ENCODE measurements around the gene FMO5. TPM values are rescaled to one million over a fixed set of nuclear protein-coding genes. Genes with fewer than 3 reads are reported as not detected.

The FMO5 gene
- total and polyA plus RNA-seq, 3 donors from 2014 or later, result 6.4 to 11.0 (median 9.8) TPM

DNA sequence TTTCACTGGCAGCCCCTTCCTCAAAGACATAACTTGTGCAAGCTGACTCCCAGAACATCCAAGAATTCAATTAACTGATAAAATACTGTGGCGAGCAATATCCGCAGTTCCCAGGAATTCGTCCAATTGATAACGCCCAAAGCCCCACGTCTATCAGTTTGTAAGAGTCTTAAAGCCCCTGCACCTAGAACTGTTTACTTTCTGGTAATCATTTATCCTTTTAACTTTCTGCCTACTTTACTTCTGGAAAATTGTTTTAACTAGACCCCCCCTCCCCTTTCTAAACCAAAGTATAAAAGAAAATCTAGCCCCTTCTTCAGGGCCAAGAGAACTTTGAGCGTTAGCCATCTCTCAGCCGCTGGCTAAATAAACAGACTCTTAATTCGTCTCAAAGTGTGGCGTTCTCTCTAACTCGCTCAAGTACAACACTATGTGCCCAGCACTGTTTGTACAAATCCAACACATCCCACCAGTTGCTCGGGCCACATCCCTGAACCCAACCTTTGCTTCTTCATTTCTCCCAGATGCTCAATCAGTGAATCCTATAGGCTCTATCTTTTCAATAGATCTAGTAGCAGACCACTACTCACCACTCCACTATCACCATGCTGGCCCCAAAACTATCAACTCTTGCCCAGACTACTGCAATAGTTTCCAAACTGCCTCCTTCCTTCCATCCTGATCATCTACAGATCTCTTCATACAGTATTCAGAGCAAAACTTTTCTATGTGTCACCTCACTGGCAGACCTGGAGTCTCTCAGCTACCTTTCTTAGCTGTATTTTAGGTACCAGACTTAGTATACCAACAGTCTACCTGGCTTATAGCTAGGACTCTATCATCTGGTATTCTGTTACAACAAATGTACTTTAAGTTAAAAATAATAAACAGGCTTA is 14.0 kb upstream of the FMO5 start:
- H3K9me3 ChIP-seq, result no peaks in the 10 kb centered on the region
- no peaks in the 10 kb centered on the region for H3K36me3 ChIP-seq (ENCODE audit: low read depth, missing control alignments)
- no peaks in the 10 kb centered on the region for H3K27me3 ChIP-seq
- H3K27ac ChIP-seq, result no peak overlapping the region
- H3K4me3 ChIP-seq, result no peak overlapping the region
- no peaks in the 10 kb centered on the region for H3K4me1 ChIP-seq
- TF ChIP-seq, protein P1, sequence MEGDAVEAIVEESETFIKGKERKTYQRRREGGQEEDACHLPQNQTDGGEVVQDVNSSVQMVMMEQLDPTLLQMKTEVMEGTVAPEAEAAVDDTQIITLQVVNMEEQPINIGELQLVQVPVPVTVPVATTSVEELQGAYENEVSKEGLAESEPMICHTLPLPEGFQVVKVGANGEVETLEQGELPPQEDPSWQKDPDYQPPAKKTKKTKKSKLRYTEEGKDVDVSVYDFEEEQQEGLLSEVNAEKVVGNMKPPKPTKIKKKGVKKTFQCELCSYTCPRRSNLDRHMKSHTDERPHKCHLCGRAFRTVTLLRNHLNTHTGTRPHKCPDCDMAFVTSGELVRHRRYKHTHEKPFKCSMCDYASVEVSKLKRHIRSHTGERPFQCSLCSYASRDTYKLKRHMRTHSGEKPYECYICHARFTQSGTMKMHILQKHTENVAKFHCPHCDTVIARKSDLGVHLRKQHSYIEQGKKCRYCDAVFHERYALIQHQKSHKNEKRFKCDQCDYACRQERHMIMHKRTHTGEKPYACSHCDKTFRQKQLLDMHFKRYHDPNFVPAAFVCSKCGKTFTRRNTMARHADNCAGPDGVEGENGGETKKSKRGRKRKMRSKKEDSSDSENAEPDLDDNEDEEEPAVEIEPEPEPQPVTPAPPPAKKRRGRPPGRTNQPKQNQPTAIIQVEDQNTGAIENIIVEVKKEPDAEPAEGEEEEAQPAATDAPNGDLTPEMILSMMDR (IDR thresholded peaks at IDR 0.05), result no peak
- no peak for TF ChIP-seq POLR2A (IDR thresholded peaks at IDR 0.05)
- intact Hi-C loops (cut with DNase I; ENCODE audit: low total_unique reads), result no loop called here
- WGBS, 2 donors, result 80 to 85% methylated on average over 11 of the region's 11 CpGs
- no peak for DNase-seq

DNA sequence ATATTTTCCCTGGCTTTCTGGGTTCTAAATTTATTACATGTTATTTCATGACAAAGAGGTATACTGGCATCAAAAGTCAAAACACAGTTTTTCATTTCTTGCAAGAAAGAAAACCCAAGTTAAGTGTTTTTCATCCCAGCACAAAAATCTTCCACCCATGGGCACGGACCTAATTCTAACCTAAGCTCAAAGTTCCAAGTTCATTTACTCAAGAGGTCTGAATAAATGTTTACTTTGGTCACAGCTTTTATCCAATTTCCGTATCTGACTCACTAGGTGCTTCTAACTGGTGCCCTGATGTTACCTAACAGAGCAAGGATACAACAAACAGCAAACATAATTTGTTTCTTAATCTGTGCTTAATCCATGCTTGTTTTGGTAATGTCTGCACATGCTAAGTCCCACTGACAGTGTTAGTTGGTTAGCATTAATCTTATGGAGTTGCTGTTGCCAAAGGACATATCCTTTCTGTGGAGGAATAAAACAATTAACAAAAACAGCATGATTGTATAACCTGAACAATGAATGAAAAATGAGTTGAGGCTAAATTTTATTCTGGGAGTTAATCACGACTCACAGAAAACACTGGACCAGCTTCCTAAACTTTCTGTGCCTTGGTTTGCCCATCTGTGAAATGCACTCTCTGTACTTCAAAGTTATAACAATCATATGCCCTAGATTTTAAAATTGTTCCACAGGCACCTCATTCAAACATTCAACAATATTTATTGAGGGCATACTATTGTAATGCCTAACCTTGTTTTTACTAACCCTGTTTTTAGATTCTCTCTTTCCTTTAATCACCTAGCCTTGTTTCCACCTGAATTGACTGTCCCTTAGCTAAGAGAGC is 13.1 kb upstream of the FMO5 start:
- Histone ChIP-seq H3K27me3 (no peaks in the 10 kb centered on the region), H3K4me3 (no peak overlapping the region), H3K27ac (no peak overlapping the region), H3K9me3 (no peaks in the 10 kb centered on the region), H3K4me1 (no peaks in the 10 kb centered on the region), H3K36me3 (ENCODE audit: low read depth, missing control alignments) (no peaks in the 10 kb centered on the region)
- DNase-seq, result no peak
- intact Hi-C loops (cut with DNase I; ENCODE audit: low total_unique reads), result no loop called here
- TF ChIP-seq, protein P1 (IDR thresholded peaks at IDR 0.05), result no peak
- no peak for TF ChIP-seq POLR2A (IDR thresholded peaks at IDR 0.05)
- 77 to 89% methylated on average over 3 of the region's 3 CpGs for WGBS, 2 donors

DNA sequence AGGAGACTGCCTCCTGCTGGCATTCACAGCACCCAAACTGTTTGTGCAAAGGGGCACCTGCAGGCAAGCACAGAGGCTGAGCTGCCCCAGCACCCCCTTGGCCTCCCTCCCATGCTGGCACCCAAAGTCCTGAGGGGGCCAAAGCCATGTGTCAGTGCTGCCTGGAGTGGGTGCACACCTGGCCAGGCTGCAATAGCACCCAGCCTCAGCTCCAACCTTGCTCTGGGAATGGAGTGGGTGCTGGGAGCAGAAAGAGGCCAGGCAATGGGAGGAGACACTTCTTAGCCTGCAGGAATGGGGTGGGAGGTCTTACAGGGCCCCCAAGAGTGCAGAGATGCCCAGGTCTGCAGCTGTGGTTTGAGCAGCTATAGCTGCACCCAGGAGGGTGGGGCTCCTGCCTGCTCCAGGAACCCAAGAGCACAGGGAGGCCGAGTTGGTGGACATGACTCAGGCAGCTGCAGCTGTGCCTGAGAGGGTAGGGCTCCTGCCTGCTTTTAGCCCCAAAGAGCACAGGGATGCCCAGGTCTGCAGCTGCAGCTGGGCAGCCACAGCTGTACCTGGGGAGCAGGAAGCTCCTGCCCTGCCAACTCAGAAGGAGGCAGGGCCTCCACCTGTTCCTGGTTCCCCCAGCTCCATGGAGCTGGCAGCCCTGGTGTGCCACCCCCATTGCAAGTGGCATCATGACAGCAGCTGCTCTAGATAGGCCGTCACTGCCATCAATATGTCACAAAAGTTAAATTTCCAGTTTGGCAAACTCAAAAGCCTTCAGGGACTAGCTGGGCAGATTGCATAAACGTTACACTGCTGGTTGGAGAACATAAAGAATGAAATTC is 12.0 kb upstream of the FMO5 start:
- Histone ChIP-seq H3K27ac (no peak overlapping the region), H3K4me3 (no peak overlapping the region), H3K9me3 (no peaks in the 10 kb centered on the region), H3K27me3 (no peaks in the 10 kb centered on the region), H3K4me1 (no peaks in the 10 kb centered on the region), H3K36me3 (ENCODE audit: low read depth, missing control alignments) (no peaks in the 10 kb centered on the region)
- DNase-seq, result no peak
- TF ChIP-seq POLR2A (IDR thresholded peaks at IDR 0.05), result no peak
- TF ChIP-seq, protein P1 (IDR thresholded peaks at IDR 0.05), result no peak
- WGBS, 2 donors, result 86 to 94% methylated on average over 2 to 3 of the region's 3 CpGs
- intact Hi-C loops (cut with DNase I; ENCODE audit: low total_unique reads), result no loop called here

DNA sequence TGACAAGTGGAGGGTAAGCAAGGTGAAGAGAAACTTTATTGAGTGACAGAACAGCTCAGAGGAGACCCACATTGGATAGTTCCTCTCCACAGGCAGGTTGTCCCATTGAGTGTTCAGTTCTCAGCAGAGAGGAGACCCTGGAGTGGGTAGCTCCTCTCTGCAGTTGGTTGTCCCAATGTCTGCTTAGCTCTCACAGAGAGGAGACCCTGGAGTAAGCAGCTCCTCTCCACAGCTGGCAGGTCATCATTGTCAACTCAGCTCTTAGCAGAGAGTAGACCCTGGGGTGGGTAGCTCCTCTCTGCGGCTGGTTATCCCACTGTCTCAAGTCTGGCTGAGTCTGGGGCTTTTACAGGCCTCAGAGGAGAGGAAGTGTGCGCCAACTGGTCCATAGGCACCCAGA is 11.3 kb upstream of the FMO5 start:
- H3K9me3 ChIP-seq, result no peaks in the 10 kb centered on the region
- intact Hi-C loops (cut with DNase I; ENCODE audit: low total_unique reads), result no loop called here
- H3K4me3 ChIP-seq, result no peak overlapping the region
- 69 to 83% methylated on average over 1 to 2 of the region's 2 CpGs for WGBS, 2 donors
- no peak for DNase-seq
- no peaks in the 10 kb centered on the region for H3K36me3 ChIP-seq (ENCODE audit: low read depth, missing control alignments)
- H3K4me1 ChIP-seq, result no peaks in the 10 kb centered on the region
- H3K27me3 ChIP-seq, result no peaks in the 10 kb centered on the region
- no peak for TF ChIP-seq POLR2A (IDR thresholded peaks at IDR 0.05)
- TF ChIP-seq, protein P1 (IDR thresholded peaks at IDR 0.05), result no peak
- no peak overlapping the region for H3K27ac ChIP-seq

All from testis (tissue), 3 donors.